ENCODE data around the gene AOC2. TPM values are rescaled to one million over a fixed set of nuclear protein-coding genes. Genes with fewer than 3 reads are reported as not detected.

Gene AOC2
- total RNA-seq, 1 experiment from 2014 or later: 7.1 TPM

Small RNA genes within 50 kb of the gene (microRNA-seq; reads per million reads assigned to microRNA genes)
- gene MIR6781 (ENCODE audit: borderline microRNAs expressed): not detected

Other genes starting within 250 kb of the AOC2 start
- 47.3 and 51.1 TPM in 2 replicates for gene RETREG3, start 235.2 kb upstream of the AOC2 start, total RNA-seq (2021)
- gene TUBG1, start 234.9 kb upstream of the AOC2 start, total RNA-seq (2021): 117 and 122 TPM in 2 replicates
- gene TUBG2, start 185.3 kb upstream of the AOC2 start, total RNA-seq (2021): 20.4 and 22.0 TPM in 2 replicates
- gene PLEKHH3, start 167.6 kb upstream of the AOC2 start, total RNA-seq (2021): 21.4 and 22.3 TPM in 2 replicates
- gene CCR10, start 162.7 kb upstream of the AOC2 start, total RNA-seq (2021): 1.0 TPM in 2 replicates
- gene CNTNAP1, start 162.0 kb upstream of the AOC2 start, total RNA-seq (2021): 7.5 and 7.7 TPM in 2 replicates
- gene EZH1, start 99.5 kb upstream of the AOC2 start, total RNA-seq (2021): 17.9 and 18.6 TPM in 2 replicates
- 10.9 and 11.7 TPM in 2 replicates for gene RAMP2, start 83.4 kb upstream of the AOC2 start, total RNA-seq (2021)
- 111 and 113 TPM in 2 replicates for gene VPS25, start 71.1 kb upstream of the AOC2 start, total RNA-seq (2021)
- 1.9 and 2.6 TPM in 2 replicates for gene WNK4, start 64.0 kb upstream of the AOC2 start, total RNA-seq (2021)
- 74.2 and 76.9 TPM in 2 replicates for gene COA3, start 45.9 kb upstream of the AOC2 start, total RNA-seq (2021)
- gene CNTD1, start 45.7 kb upstream of the AOC2 start, total RNA-seq (2021): not detected in 2 replicates
- 60.1 and 69.2 TPM in 2 replicates for gene BECN1, start 20.3 kb upstream of the AOC2 start, total RNA-seq (2021)
- gene PSME3, start 11.2 kb upstream of the AOC2 start, total RNA-seq (2021): 205 and 222 TPM in 2 replicates
- 2.6 and 2.8 TPM in 2 replicates for gene AOC3, start 6.6 kb downstream of the AOC2 start, total RNA-seq (2021)
- not detected in 2 replicates for gene G6PC1, start 56.2 kb downstream of the AOC2 start, total RNA-seq (2021)
- gene AARSD1, start 119.9 kb downstream of the AOC2 start, total RNA-seq (2021): 65.1 and 68.7 TPM in 2 replicates
- 4.0 and 4.2 TPM in 2 replicates for gene PTGES3L, start 135.5 kb downstream of the AOC2 start, total RNA-seq (2021)
- gene RUNDC1, start 136.0 kb downstream of the AOC2 start, total RNA-seq (2021): 18.3 and 18.8 TPM in 2 replicates
- gene RPL27, start 153.8 kb downstream of the AOC2 start, total RNA-seq (2021): 1,514 and 1,552 TPM in 2 replicates
- 3.1 and 4.2 TPM in 2 replicates for gene IFI35, start 162.2 kb downstream of the AOC2 start, total RNA-seq (2021)
- gene VAT1, start 177.8 kb downstream of the AOC2 start, total RNA-seq (2021): 262 and 274 TPM in 2 replicates
- 47.8 and 50.7 TPM in 2 replicates for gene RND2, start 180.7 kb downstream of the AOC2 start, total RNA-seq (2021)

All from H9 (cell line).